Karpas-422 (cell line): Measurements from ENCODE around the gene PPP1CA. TPM values are rescaled to one million over a fixed set of nuclear protein-coding genes. Genes with fewer than 3 reads are reported as not detected.
"Not testable (repeated sequence)": the region's sequence is repeated elsewhere in the genome, so short reads cannot be mapped to it uniquely, and the experiment has no call there.

Experiments
- DNase-seq: peaks from one replicate; pipeline ENCODE4 v3.0.0-alpha.2; 2015
- H2AFZ ChIP-seq: fragments of 200-600 bp; sonication (generic); 2 replicates; pipeline ENCODE4 v1.6.1; 2014; ENCODE audit warnings: antibody characterized with exemption, low read length, mixed read lengths
- H3K27ac ChIP-seq: fragments of 200-600 bp; sonication (generic); 2 replicates; pipeline ENCODE4 v1.5.1; 2014; ENCODE audit warnings: mild to moderate bottlenecking, low read length, moderate library complexity
- H3K27me3 ChIP-seq: fragments of 200-600 bp; sonication (generic); 2 replicates; pipeline ENCODE4 v1.6.1; 2014; ENCODE audit warnings: low read length, mixed read lengths
- H3K36me3 ChIP-seq: fragments of 200-600 bp; sonication (generic); 2 replicates; pipeline ENCODE4 v1.6.1; 2014; ENCODE audit warnings: low read length, mixed read lengths; ENCODE audit not compliant: insufficient read depth
- H3K4me1 ChIP-seq: fragments of 200-600 bp; sonication (generic); 2 replicates; pipeline ENCODE4 v1.6.1; 2014; ENCODE audit warnings: mild to moderate bottlenecking, low read length, mixed read lengths
- H3K4me2 ChIP-seq: fragments of 200-600 bp; sonication (generic); 2 replicates; pipeline ENCODE4 v1.6.1; 2014; ENCODE audit warnings: low read length, low read depth, mild to moderate bottlenecking; ENCODE audit not compliant: poor library complexity, severe bottlenecking
- H3K4me3 ChIP-seq: fragments of 200-600 bp; sonication (generic); 2 replicates; pipeline ENCODE4 v1.5.1; 2014; ENCODE audit warnings: mild to moderate bottlenecking, antibody characterized with exemption, low read length, mixed read lengths
- H3K79me2 ChIP-seq: fragments of 200-600 bp; sonication (generic); 2 replicates; pipeline ENCODE4 v1.6.1; 2014; ENCODE audit warnings: mild to moderate bottlenecking, low read length, mixed read lengths
- H3K9ac ChIP-seq: fragments of 200-600 bp; sonication (generic); 2 replicates; pipeline ENCODE4 v1.6.0; 2014; ENCODE audit warnings: low read length
- H3K9me2 ChIP-seq: fragments of 200-600 bp; sonication (generic), shearing (Covaris generic); replicated peaks from 2 replicates; pipeline ENCODE4 v1.6.0; 2014; ENCODE audit warnings: mild to moderate bottlenecking, low read length, moderate library complexity; ENCODE audit not compliant: insufficient read depth
- H3K9me3 ChIP-seq: fragments of 300-700, 200-600 bp; sonication (generic); 2 replicates; pipeline ENCODE4 v1.6.1; 2014; ENCODE audit warnings: low read length, mixed read lengths
- H4K20me1 ChIP-seq: fragments of 200-600 bp; sonication (generic); 2 replicates; pipeline ENCODE4 v1.6.1; 2014; ENCODE audit warnings: mild to moderate bottlenecking, antibody characterized with exemption, low read length, low read depth; ENCODE audit not compliant: insufficient read depth
- total RNA-seq: library from RNA; depleted of rRNA; stranded (reverse); fragments of >200 nt; shearing (Covaris generic); gene quantifications from 2 replicates; pipeline ENCODE4 v1.2.3, GENCODE V29; 2014; ENCODE audit warnings: low replicate concordance

The PPP1CA gene
- total RNA-seq, 1 experiment from 2014 or later, result 218 TPM

- Histone ChIP-seq H3K36me3 (0 out of 2 replicates have a peak, but pooled peaks cover 2% of the 10 kb centered on the region), H2AFZ (no peak overlapping the region), H3K9ac (peak overlapping the region; percentile 97), H3K4me1 (peaks cover 89% of the 10 kb centered on the region), H3K9me3 (no peaks in the 10 kb centered on the region), H3K79me2 (peaks cover 20% of the 10 kb centered on the region), H3K27me3 (no peaks in the 10 kb centered on the region), H3K4me2 (peak overlapping the region; percentile 96), H3K27ac (peak overlapping the region; percentile 92), H3K9me2 (no peaks in the 10 kb centered on the region), H4K20me1 (peaks cover 11% of the 10 kb centered on the region; the same call in 1 of the 2 replicates), H3K4me3 (peak overlapping the region; percentile 93)
- DNase-seq, result no peak
Observed at GRCh38 chr11:67405196-67405567, 3.5 kb upstream of the PPP1CA start.

DNA sequence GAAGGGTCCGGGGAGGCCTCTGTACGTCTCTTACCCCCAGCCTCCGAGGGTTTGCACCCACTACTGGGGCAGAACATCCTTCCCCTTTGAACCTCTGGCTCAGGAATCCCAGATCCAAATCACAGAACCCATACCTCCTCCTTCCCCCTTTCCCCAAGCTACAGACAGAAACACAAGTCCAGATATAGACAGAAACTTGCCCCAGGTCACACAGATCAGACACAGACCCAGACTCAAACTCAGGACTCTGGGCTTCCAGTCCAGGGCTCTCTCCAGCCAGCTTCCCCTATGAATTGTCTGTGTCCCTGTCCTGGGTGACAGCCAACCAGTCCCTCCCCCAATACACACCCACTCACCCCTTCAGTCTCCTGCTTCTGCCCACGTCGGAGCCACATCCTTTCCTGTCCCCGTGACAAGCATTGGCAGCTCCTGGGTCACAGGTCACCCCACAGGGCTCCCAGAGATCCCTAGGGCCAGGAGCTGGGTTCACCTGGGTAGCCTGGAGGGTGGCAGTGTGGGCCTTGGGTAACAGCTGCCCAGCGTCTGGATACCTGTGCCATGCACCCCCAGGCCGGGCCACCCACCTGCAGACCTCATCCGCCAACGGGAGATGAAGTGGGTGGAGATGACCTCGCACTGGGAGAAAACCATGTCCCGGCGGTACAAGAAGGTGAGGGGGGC is 3.0 kb upstream of the PPP1CA start:
- Histone ChIP-seq H3K27ac (peak overlapping the region; percentile 92), H3K4me2 (peak overlapping the region; percentile 96), H3K79me2 (peaks cover 23% of the 10 kb centered on the region), H3K4me1 (peaks cover 86% of the 10 kb centered on the region), H2AFZ (no peak overlapping the region), H3K4me3 (peak overlapping the region; percentile 93), H3K9ac (peak overlapping the region; percentile 97), H3K9me3 (no peaks in the 10 kb centered on the region), H3K36me3 (0 out of 2 replicates have a peak, but pooled peaks cover 4% of the 10 kb centered on the region), H3K9me2 (no peaks in the 10 kb centered on the region), H4K20me1 (peaks cover 13% of the 10 kb centered on the region; the same call in 1 of the 2 replicates), H3K27me3 (no peaks in the 10 kb centered on the region)
- no peak for DNase-seq

- Histone ChIP-seq H3K36me3 (peaks cover 16% of the 10 kb centered on the region; the same call in 1 of the 2 replicates), H3K9ac (peak overlapping the region; percentile 97), H3K4me1 (peaks cover 75% of the 10 kb centered on the region), H3K4me2 (peak overlapping the region; percentile 96), H3K4me3 (peak overlapping the region; percentile 93), H3K79me2 (peaks cover 31% of the 10 kb centered on the region), H3K27ac (peak overlapping the region; percentile 92), H4K20me1 (peaks cover 13% of the 10 kb centered on the region; the same call in 1 of the 2 replicates)
- not testable (repeated sequence) for H3K9me3 ChIP-seq, H3K27me3 ChIP-seq, H2AFZ ChIP-seq, H3K9me2 ChIP-seq, DNase-seq
Observed at GRCh38 chr11:67403085-67403484, 1.4 kb upstream of the PPP1CA start.

DNA sequence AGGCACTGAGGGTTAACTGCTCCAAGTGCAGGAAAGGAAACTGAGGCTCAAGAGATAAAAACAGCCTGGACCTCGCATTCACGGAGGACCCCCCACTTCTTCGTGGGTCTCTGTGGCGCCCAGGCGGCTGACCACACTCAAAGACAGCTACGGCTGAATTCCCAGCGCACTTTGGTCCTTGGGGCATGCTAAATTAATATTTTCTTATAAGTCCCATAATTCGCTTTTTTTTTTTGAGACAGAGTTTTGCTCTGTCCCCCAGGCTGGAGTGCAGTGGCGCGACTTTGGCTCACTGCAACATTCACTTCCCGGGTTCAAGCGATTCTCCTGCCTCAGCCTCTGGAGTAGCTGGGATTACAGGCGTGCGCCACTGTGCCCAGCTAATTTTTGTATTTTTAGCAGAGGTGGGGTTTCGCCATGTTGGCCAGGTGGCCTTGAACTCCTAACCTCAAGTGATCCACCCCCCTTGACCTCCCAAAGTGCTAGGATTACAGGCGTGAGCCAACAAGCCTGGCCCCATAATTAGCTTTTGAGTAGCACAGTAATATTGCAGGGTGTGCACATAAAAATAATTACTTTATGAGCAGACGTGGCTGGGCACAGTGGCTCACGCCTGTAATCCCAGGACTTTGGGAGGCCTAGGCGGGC is 658 bp upstream of the PPP1CA start:
- peak overlapping the region; percentile 92 for H3K27ac ChIP-seq
- peaks cover 68% of the 10 kb centered on the region for H3K4me1 ChIP-seq
- peak overlapping the region; percentile 87 for H3K4me2 ChIP-seq
- DNase-seq, H3K9me2 ChIP-seq, H2AFZ ChIP-seq, H3K9me3 ChIP-seq, H3K27me3 ChIP-seq: not testable (repeated sequence)
- peaks cover 19% of the 10 kb centered on the region; the same call in 1 of the 2 replicates for H3K36me3 ChIP-seq
- peak overlapping the region; percentile 75 for H3K9ac ChIP-seq
- peak overlapping the region; percentile 65 for H3K4me3 ChIP-seq
- H3K79me2 ChIP-seq, result peaks cover 34% of the 10 kb centered on the region
- H4K20me1 ChIP-seq, result peaks cover 13% of the 10 kb centered on the region; the same call in 1 of the 2 replicates

GRCh38 chr11:67400942-67401494 is 640 bp downstream of the PPP1CA start:
- Histone ChIP-seq H3K9me3 (no peaks in the 10 kb centered on the region), H3K27ac (peak overlapping the region; percentile 86), H3K36me3 (peaks cover 21% of the 10 kb centered on the region; the same call in 1 of the 2 replicates), H3K4me2 (peak overlapping the region; percentile 80), H3K4me3 (peak overlapping the region; percentile 82), H3K9ac (peak overlapping the region; percentile 88), H2AFZ (no peak overlapping the region), H3K79me2 (peaks cover 34% of the 10 kb centered on the region), H3K4me1 (peaks cover 55% of the 10 kb centered on the region), H3K27me3 (no peaks in the 10 kb centered on the region), H4K20me1 (peaks cover 13% of the 10 kb centered on the region; the same call in 1 of the 2 replicates), H3K9me2 (no peaks in the 10 kb centered on the region)
- peak; percentile 69 for DNase-seq

DNA sequence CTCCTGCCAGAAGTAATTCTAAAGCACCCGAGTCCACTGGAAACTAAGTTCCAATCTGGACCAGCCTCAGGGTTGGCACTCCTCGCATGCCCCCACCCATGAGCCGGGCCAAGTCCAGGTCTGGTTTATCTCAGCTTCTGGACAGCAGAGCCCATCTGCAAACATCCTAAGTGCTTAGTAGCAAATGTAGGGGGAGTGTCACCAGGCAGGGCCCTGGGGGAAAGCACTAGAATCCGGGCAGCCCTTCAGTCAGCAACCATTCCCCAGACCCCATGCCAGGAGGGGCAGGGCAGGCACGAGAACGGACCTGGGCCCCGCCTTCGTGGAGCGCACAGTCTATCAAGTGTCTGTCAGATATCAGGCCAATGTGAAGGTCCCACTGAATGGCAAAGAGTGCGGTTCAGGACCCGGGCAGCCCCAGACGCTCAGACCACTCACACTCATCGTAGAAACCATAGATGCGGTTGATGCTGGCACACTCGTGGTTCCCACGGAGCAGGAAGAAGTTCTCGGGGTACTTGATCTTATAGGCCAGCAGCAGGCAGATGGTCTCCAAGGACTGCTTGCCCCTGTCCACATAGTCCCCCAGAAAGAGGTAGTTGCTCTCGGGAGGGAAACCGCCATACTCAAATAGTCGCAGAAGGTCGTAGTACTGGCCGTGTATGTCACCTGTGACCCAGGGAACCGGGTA is 1.3 kb downstream of the PPP1CA start:
- H3K9ac ChIP-seq, result peak overlapping the region; percentile 88
- H3K27ac ChIP-seq, result peak overlapping the region; percentile 86
- H3K4me1 ChIP-seq, result peaks cover 48% of the 10 kb centered on the region
- no peak overlapping the region for H2AFZ ChIP-seq
- no peak for DNase-seq
- H3K36me3 ChIP-seq, result peaks cover 26% of the 10 kb centered on the region; the same call in 1 of the 2 replicates
- H3K4me3 ChIP-seq, result peak overlapping the region; percentile 82
- H3K27me3 ChIP-seq, result no peaks in the 10 kb centered on the region
- peak overlapping the region; percentile 80 for H3K4me2 ChIP-seq
- H3K9me3 ChIP-seq, result no peaks in the 10 kb centered on the region
- H3K9me2 ChIP-seq, result no peaks in the 10 kb centered on the region
- peaks cover 34% of the 10 kb centered on the region for H3K79me2 ChIP-seq
- H4K20me1 ChIP-seq, result peaks cover 13% of the 10 kb centered on the region; the same call in 1 of the 2 replicates

DNA sequence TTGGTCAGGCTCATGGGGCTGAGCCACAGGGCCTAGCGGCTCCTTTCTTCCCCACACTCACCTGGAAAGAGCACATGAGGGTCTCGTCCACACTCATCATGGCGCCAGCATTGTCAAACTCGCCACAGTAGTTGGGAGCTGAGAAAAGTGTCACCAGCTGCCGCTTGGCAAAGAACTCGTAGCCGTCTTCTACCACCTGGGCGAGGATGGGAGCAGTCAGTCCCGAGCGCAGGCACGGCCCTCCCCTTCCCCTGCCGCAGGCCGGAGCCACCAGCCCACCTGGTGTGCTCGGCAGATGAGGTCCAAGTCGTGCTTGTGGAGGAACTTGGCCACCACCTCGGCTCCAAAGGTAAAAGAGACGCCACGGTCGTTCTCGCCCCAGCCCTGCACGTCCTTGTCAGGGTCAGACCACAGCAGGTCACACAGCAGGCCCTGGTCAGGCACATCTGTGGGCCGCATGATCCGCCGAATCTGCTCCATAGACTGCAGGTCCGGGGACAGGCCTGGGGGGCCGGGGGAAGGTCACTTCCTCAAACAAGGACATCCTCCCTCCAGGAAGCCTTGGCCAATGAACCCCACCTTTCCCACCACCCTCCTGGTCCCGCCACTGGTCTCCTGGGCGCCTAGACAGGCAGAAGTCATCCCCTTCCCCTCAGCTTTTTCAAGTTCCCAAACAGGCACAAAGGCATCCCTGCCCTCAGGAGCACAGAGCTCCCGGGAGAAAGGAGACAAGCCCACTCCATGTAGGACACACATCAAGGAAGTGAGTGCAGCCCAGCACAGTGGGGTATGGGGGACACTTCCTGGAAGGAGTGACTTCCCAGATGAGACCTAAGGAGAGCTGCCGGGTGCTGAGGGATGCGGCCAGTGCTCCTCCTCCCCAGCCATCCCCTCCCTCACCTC is 2.7 kb downstream of the PPP1CA start:
- no peak for DNase-seq
- H3K79me2 ChIP-seq, result peaks cover 27% of the 10 kb centered on the region
- H4K20me1 ChIP-seq, result peaks cover 13% of the 10 kb centered on the region; the same call in 1 of the 2 replicates
- H2AFZ ChIP-seq, result no peak overlapping the region
- H3K9me2 ChIP-seq, result no peaks in the 10 kb centered on the region
- no peaks in the 10 kb centered on the region for H3K27me3 ChIP-seq
- no peak overlapping the region for H3K27ac ChIP-seq
- H3K9me3 ChIP-seq, result no peaks in the 10 kb centered on the region
- no peak overlapping the region for H3K4me2 ChIP-seq
- H3K9ac ChIP-seq, result 0 out of 2 replicates have a peak overlapping the region, but pooled peaks have one; percentile 15
- H3K4me3 ChIP-seq, result no peak overlapping the region
- H3K36me3 ChIP-seq, result peaks cover 30% of the 10 kb centered on the region; the same call in 1 of the 2 replicates
- peaks cover 38% of the 10 kb centered on the region for H3K4me1 ChIP-seq
